ENCODE data around the gene WWOX.

- TF ChIP-seq CTCF (IDR thresholded peaks at IDR 0.05; ENCODE audit: low read length) (no peak), EZH2 (optimal IDR thresholded peaks at IDR 0.05; ENCODE audit: low read depth, low read length) (no peak), EZH2phosphoT487 (IDR thresholded peaks at IDR 0.05; ENCODE audit: low read length) (no peak)
These were observed 365.4 kb downstream of the WWOX start for GRCh38 chr16:78464833-78465232.

Data from MM.1S (cell line).